Sciatic nerve (tissue), 2 donors: Measurements from ENCODE around the gene EXOSC2. TPM values are rescaled to one million over a fixed set of nuclear protein-coding genes. Genes with fewer than 3 reads are reported as not detected.

Experiments used
- ATAC-seq: fragments of 200-7000 bp; cut with Tn5 transposase; one replicate; pipeline ENCODE4 v1.9.1; 2020; ENCODE audit warnings: mild to moderate bottlenecking, moderate library complexity
- DNase-seq: peaks from one replicate; pipeline ENCODE4 v3.0.0-alpha.2; 2020; ENCODE audit warnings: low spot score
- intact Hi-C: fragments of 100-400 bp; cut with DNase I; formaldehyde crosslinking; loops from one replicate; pipeline ENCODE4 v1.14.2; 2022
- total RNA-seq: library from RNA; stranded (reverse); fragmentation: NEBNext Ultra II Directional; extraction: Animal tissue kit (Norgen Biotek cat#: 25700); gene quantifications from one replicate; pipeline ENCODE4 v1.2.1, GENCODE V29; 2021
- donor health status: DM: no; HTN: no; CAD: no.
- donor health status: DM: no; HTN: no; CAD: no.

Gene EXOSC2
- total RNA-seq, 1 donor from 2014 or later: 27.2 TPM

GRCh38 chr9:130714586-130715110, 21.1 kb downstream of the EXOSC2 start:
- ATAC-seq: no peak
- DNase-seq: no peak
- intact Hi-C loops: loop anchor here (10.0 kb wide), 1 partner anchor 50 kb away; no protein-coding TSS in a partner anchor

GRCh38 chr9:130715270-130715669, 21.7 kb downstream of the EXOSC2 start:
- intact Hi-C loops: loop anchor here (10.0 kb wide), 1 partner anchor 50 kb away; no protein-coding TSS in a partner anchor
- no peak for DNase-seq
- ATAC-seq: no peak

- intact Hi-C loops: loop anchor here (10.0 kb wide), 1 partner anchor 46 kb away; no protein-coding TSS in a partner anchor
- DNase-seq (no peak), ATAC-seq (no peak)
These were observed 25.0 kb downstream of the EXOSC2 start for GRCh38 chr9:130718562-130718961.

- ATAC-seq (no peak), DNase-seq (no peak)
- intact Hi-C loops: no loop called here
These were observed 27.2 kb downstream of the EXOSC2 start for GRCh38 chr9:130720762-130721161.

- intact Hi-C loops: no loop called here
- ATAC-seq (no peak), DNase-seq (no peak)
These were observed 35.1 kb downstream of the EXOSC2 start for GRCh38 chr9:130728721-130729120.

- ATAC-seq (no peak), DNase-seq (no peak)
- intact Hi-C loops: no loop called here
These were observed 35.6 kb downstream of the EXOSC2 start for GRCh38 chr9:130729145-130729544.

- ATAC-seq: no peak
- intact Hi-C loops: no loop called here
- DNase-seq: no peak
These were observed 37.8 kb downstream of the EXOSC2 start for GRCh38 chr9:130731355-130731754.

- ATAC-seq (no peak), DNase-seq (no peak)
- intact Hi-C loops: no loop called here
These were observed 38.6 kb downstream of the EXOSC2 start for GRCh38 chr9:130732136-130732535.

GRCh38 chr9:130732793-130733221, 39.2 kb downstream of the EXOSC2 start:
- no peak for DNase-seq
- no peak for ATAC-seq
- intact Hi-C loops: no loop called here

GRCh38 chr9:130735566-130735965, 42.0 kb downstream of the EXOSC2 start:
- ATAC-seq (no peak), DNase-seq (no peak)
- intact Hi-C loops: no loop called here

- DNase-seq (no peak), ATAC-seq (no peak)
- intact Hi-C loops: no loop called here
These were observed 43.3 kb downstream of the EXOSC2 start for GRCh38 chr9:130736834-130737233.

GRCh38 chr9:130738281-130738680, 44.7 kb downstream of the EXOSC2 start:
- ATAC-seq (no peak), DNase-seq (no peak)
- intact Hi-C loops: no loop called here

- intact Hi-C loops: no loop called here
- DNase-seq: no peak
- no peak for ATAC-seq
These were observed 45.5 kb downstream of the EXOSC2 start for GRCh38 chr9:130739081-130739480.

GRCh38 chr9:130740218-130741023, 46.8 kb downstream of the EXOSC2 start:
- intact Hi-C loops: no loop called here
- no peak for ATAC-seq
- DNase-seq: no peak

GRCh38 chr9:130741024-130741305, 47.4 kb downstream of the EXOSC2 start:
- ATAC-seq: no peak
- DNase-seq: no peak
- intact Hi-C loops: no loop called here

- intact Hi-C loops: no loop called here
- no peak for DNase-seq
- ATAC-seq: no peak
These were observed 48.4 kb downstream of the EXOSC2 start for GRCh38 chr9:130741831-130742449.

- DNase-seq (no peak), ATAC-seq (no peak)
These were observed 50.1 kb downstream of the EXOSC2 start for GRCh38 chr9:130743656-130744055.

GRCh38 chr9:130745210-130745800, 51.7 kb downstream of the EXOSC2 start:
- DNase-seq (no peak), ATAC-seq (no peak)
- intact Hi-C loops: no loop called here

More at GRCh38 chr9:130743656-130744055, 50.1 kb downstream of the EXOSC2 start:
- intact Hi-C loops: no loop called here

GRCh38 chr9:130745829-130746228, 52.2 kb downstream of the EXOSC2 start:
- intact Hi-C loops: no loop called here
- ATAC-seq (no peak), DNase-seq (no peak)
